Skin of body (tissue), 2 donors: Measurements from ENCODE around the gene SEC22B. TPM values are rescaled to one million over a fixed set of nuclear protein-coding genes. Genes with fewer than 3 reads are reported as not detected.
A peak's percentile ranks its signal among the peaks of the same experiment; 100 is the strongest.
"Not testable (repeated sequence)": the region's sequence is repeated elsewhere in the genome, so short reads cannot be mapped to it uniquely, and the experiment has no call there.

ENCODE experiments used
- DNase-seq: peaks from one replicate; lab custom pipeline; 2025; lab: John Stamatoyannopoulos, UW
- total RNA-seq: library from RNA; depleted of rRNA; stranded (reverse); fragments of >200 nt; gene quantifications from one replicate; pipeline ENCODE4 v1.2.3, GENCODE V29; 2014

SEC22B gene
- total RNA-seq, 1 donor from 2014 or later = 43.6 TPM

DNA sequence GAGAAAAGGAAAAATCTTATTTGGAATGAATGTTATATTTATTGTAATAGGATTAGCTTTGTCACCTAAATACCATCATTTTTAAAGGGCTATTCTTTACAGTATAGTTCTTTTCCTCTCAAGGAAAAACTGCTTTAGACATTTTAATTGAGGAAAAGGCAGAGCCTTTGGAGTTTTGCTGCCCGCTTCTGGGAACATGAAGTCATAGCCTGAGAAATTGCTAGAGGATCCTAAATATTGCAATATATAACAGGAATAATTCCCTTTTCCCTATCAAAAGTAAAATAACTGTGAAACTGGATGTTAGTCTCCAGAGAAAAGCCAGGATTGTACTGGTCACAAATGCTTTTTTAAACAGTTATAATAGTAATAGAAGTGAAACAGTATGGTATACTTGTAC is 30.5 kb downstream of the SEC22B start:
- not testable (repeated sequence) for DNase-seq

DNA sequence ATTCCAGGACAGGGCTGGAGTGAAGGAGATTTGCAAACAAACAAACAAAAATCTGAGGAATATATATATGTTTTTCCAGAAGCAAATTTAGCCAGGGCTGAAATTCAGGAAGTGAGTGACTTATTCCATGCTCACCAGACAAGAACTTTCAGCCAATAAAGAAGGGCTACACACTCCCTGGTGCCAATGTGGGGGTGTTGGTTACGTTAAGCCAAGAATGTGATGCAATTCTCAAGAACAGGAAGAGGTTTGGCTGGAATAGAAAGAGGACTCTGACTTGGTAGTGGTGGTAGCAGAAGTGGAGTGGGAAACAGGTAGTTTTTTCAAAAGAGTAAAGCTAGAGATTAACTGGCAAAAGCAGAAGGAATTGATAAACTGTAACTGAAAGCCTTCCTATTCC is 31.7 kb downstream of the SEC22B start:
- DNase-seq = not testable (repeated sequence)

- DNase-seq = not testable (repeated sequence)
Measured at GRCh38 chr1:120144169-120144568, 32.2 kb downstream of the SEC22B start.

DNA sequence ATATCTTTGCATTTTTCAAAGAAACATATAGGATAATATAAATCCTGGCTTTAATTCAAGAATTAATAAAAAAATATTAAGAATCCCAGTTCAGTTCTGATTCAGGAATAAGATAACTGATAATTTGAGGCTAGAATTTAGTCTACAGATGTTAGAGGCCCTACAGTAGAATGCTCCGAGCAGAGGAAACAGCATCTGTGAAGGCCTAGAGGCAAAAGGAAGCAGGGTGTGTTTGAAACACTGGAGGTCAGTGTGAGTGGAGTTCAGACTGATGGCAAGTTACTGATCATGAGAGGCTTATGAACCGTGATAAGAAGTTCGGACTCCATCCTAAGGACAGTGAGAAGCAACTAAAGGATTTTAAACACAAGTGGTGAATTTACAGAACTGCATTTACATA is 33.0 kb downstream of the SEC22B start:
- not testable (repeated sequence) for DNase-seq

- not testable (repeated sequence) for DNase-seq
Measured at GRCh38 chr1:120142512-120143263, 33.6 kb downstream of the SEC22B start.

DNA sequence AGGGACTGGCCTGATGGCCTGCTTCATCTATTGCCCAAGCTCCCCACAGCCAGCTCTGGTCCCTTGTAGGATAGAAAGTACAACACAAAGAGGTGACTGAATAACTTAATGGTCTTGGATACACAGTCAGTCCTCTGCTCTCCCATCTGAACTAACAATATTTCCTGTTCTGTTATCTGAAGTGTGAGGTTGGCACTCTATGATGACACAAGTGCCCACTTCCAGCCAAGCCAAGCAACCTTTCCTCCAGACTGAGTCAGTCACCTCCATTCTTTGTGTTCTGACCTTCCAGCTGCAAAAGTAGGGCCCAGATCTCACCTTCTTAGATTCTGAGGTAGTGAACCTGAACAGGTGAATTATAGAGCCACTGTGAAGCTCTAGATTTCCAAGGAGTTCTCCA is 34.5 kb downstream of the SEC22B start:
- not testable (repeated sequence) for DNase-seq

DNA sequence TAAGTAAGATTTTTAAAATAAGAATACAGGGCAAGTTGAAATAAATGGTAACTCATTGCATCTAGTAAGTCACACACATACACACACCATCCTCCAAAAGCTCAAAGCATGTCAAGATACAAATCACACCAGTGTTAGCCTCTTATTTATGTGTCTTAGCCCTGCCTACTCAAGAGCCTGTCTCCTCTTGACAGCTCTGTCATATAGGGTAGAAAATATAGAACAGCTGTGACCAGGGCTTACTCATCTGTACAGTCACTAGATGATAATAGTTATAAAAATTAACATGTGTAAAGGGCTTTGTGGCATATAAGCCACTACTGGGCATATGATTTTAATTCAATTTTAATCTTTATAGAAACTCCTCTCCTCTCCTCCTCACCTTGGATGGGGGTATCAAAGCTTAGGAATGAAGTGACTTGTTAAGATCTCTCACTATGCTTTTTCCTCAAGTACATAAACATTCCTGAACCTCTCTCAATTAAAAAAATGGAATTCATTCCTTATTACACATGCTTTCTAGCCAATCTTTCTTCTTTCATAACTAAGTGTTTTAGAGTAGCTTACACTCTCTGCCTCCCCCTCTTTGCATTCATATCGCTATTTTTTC is 35.6 kb downstream of the SEC22B start:
- not testable (repeated sequence) for DNase-seq

DNA sequence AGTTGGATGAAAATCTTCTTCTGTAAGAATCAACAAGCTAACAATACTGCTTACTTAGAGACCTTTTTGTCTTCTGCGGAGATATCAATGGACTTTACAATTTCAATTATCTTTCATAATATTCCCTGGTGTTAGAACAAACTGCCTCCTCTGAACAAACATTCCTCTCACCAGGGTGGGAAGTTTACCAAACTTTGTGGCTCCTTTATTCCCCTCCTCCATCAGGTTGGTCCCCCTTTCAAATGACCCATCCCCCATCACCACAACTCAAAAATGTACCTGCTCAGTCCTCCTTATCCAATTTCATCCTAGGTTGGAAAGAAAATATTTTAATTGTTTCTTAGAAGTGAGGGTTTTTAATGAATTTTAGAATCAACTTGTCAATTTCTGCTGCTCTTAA is 40.2 kb downstream of the SEC22B start:
- not testable (repeated sequence) for DNase-seq

DNA sequence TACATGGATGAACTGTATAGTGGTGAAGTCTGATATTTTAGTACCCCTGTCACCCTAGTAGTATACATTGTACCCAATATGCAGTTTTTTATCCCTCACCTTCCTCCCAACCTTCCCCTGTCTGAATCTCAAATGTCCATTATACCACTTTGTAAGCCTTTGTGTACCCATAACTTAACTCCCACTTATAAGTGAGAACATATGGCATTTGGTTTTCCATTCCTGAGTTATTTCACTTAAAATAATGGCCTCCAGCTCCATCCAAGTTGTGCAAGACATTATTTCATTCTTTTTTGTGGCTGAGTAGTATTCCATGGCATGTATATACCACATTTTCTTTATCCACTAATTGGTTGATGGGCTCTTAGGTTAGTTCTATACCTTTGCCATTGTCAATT is 42.4 kb downstream of the SEC22B start:
- not testable (repeated sequence) for DNase-seq

DNA sequence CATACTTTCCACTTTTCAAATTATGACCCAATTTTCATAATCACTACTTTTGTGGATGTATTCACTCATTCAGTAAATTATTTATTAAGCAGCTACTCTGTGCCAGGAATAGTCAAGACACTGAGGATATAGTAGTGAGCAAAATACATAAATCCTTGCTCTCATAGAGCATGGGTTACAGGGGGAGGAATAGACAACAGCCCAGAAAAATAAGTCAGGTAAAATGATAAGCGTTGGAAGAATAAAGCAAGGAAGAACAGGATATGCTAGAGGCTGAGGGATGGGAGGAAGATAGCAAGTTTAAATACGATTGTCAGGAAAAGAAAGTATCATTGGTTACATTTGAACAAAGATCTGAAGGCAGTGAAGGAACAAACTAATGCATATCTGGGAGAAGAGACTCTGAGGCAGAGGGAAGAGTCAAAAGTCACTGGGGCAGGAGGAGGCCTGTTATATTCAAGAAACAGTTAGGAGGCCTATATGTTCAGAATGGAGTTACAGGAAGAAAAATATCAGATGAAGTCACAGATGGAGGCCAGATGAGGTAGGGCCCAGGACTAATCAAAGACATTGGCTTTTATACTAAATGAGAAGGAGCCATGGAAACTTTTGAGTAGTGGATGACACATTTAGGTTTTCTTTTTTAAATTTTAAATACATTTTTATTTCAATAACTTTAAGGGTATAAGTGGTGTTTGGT is 42.9 kb downstream of the SEC22B start:
- DNase-seq = peak; percentile 81

DNA sequence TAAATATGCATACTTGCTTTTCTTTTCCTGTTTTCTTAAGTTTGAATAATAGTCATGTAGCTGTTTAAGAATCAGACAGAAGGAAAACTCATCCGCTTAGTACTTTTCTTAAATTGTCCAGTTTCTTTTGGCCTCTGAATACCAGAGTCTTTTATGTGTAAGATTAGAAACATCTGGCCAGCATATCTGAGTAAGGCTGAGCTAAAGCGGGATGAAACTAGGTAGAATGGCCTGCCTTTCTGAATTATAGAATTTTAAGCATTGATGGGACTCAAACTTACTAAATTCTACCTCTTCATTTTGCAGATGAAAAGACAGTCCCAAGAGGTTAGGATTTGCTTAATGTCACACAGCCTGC is 43.9 kb downstream of the SEC22B start:
- peak; percentile 65 for DNase-seq

DNA sequence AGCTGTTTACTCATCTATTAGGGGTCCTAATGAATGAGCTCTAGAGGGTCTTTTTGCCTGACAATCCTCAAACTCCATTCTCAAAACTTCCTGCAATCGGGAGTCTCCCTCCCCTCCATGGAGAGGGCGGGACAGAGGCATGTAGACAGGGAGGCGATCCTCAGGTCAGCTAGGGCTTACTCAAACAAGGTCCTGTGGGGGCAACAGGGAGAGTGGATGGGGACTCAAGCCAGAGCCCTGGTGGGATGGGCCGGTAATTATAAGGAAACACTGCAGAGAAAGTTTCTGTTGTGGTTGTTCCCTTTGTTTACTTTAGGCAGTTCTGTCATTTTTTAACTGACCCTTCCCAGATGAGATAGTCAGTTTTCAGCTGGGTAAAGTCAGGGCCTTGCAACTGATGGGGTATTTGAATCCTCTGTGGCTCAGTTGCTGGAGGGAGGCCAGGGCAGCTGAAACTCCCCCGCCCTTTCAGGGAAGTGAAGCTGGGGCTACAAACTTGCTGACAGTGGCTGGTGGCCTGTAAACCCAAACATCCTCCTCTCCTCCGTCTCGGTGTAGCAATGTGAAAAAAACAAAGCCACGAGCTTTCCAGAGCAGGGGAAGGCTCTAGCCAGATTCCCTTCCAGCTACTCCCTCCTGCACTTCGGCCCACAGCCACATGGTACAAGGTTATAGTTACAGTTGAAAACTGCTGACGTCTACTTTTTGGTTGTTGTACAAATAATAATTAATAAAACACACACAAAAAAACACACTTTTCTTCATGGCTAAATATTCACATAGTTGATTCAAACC is 44.5 kb downstream of the SEC22B start:
- DNase-seq = peak; percentile 65

- DNase-seq = not testable (repeated sequence)
Measured at GRCh38 chr1:120127921-120128320, 48.4 kb downstream of the SEC22B start.

- DNase-seq = not testable (repeated sequence)
Measured at GRCh38 chr1:120126216-120126615, 50.1 kb downstream of the SEC22B start.

DNA sequence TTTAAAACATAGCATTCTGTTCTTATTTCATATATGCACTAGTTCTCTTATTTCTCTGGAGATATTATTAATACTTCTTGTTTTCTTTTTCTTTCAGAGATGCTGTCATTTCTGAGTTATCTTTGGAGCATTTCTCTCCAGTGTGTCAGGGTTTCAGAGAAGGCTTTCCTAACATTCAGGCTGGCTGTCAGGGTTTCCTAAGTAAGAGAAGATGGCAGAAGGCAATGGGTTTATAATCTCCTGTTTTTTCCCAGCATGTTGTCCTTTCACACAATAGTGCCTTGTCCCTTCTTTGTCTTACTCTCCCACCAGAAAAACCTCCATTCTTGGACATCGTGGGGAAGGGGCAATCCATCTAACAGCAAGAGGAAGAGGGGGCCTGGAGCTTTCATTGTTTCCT is 51.7 kb downstream of the SEC22B start:
- not testable (repeated sequence) for DNase-seq

- not testable (repeated sequence) for DNase-seq
Measured at GRCh38 chr1:120123813-120124510, 52.4 kb downstream of the SEC22B start.

- DNase-seq = not testable (repeated sequence)
Measured at GRCh38 chr1:120122262-120122893, 53.9 kb downstream of the SEC22B start.

GRCh38 chr1:120121830-120122229 is 54.5 kb downstream of the SEC22B start:
- not testable (repeated sequence) for DNase-seq

GRCh38 chr1:120120525-120120924 is 55.8 kb downstream of the SEC22B start:
- not testable (repeated sequence) for DNase-seq
